Measurements from ENCODE around the gene URM1.

URM1 gene

GRCh38 chr9:128371630-128372117 lies 500 bp downstream of the URM1 start:
- peaks cover 49% of the 10 kb centered on the region for H3K79me2 ChIP-seq (ENCODE audit: insufficient read depth, low read length)

GRCh38 chr9:128372188-128372641 lies 1.0 kb downstream of the URM1 start:
- Histone ChIP-seq H3K9me3 (ENCODE audit: insufficient read depth, low read depth, low read length) (no peaks in the 10 kb centered on the region), H4K20me1 (ENCODE audit: insufficient read depth, low read length, poor library complexity, severe bottlenecking) (no peaks in the 10 kb centered on the region), H3K27me3 (ENCODE audit: insufficient read depth, low read length, poor library complexity, severe bottlenecking) (no peaks in the 10 kb centered on the region), H3K9ac (ENCODE audit: low read depth, low read length, poor library complexity, severe bottlenecking) (peak overlapping the region; percentile 81), H3K36me3 (ENCODE audit: insufficient read depth, low read length) (no peaks in the 10 kb centered on the region), H3K9me2 (replicated peaks; ENCODE audit: low read depth, low read length) (no peaks in the 10 kb centered on the region), H3F3A (ENCODE audit: low read depth) (no peaks in the 10 kb centered on the region), H2AFZ (ENCODE audit: low read length) (no peak overlapping the region), H3K4me1 (ENCODE audit: insufficient read depth, low read length, poor library complexity, severe bottlenecking) (peaks cover 14% of the 10 kb centered on the region), H3K4me3 (ENCODE audit: low read length, poor library complexity, severe bottlenecking) (peak overlapping the region; percentile 90), H3K79me2 (ENCODE audit: insufficient read depth, low read length) (peaks cover 53% of the 10 kb centered on the region), H3K4me2 (ENCODE audit: low read depth, low read length, poor library complexity, severe bottlenecking) (peak overlapping the region; percentile 78)
- no peak for TF ChIP-seq CTCF (conservative IDR thresholded peaks at IDR 0.05; ENCODE audit: low read length)
- TF ChIP-seq EZH2phosphoT487 (IDR thresholded peaks at IDR 0.05; ENCODE audit: borderline replicate concordance), result no peak

More at GRCh38 chr9:128371630-128372117, 500 bp downstream of the URM1 start:
- Histone ChIP-seq H3K4me3 (ENCODE audit: low read length, poor library complexity, severe bottlenecking) (peak overlapping the region; percentile 90), H4K20me1 (ENCODE audit: insufficient read depth, low read length, poor library complexity, severe bottlenecking) (no peaks in the 10 kb centered on the region), H3K9ac (ENCODE audit: low read depth, low read length, poor library complexity, severe bottlenecking) (peak overlapping the region; percentile 81), H3F3A (ENCODE audit: low read depth) (no peaks in the 10 kb centered on the region), H3K4me2 (ENCODE audit: low read depth, low read length, poor library complexity, severe bottlenecking) (peak overlapping the region; percentile 78), H3K4me1 (ENCODE audit: insufficient read depth, low read length, poor library complexity, severe bottlenecking) (peaks cover 14% of the 10 kb centered on the region), H2AFZ (ENCODE audit: low read length) (peak overlapping the region; percentile 84), H3K9me3 (ENCODE audit: insufficient read depth, low read depth, low read length) (no peaks in the 10 kb centered on the region), H3K36me3 (ENCODE audit: insufficient read depth, low read length) (no peaks in the 10 kb centered on the region), H3K27me3 (ENCODE audit: insufficient read depth, low read length, poor library complexity, severe bottlenecking) (no peaks in the 10 kb centered on the region), H3K9me2 (replicated peaks; ENCODE audit: low read depth, low read length) (no peaks in the 10 kb centered on the region)
- TF ChIP-seq CTCF (conservative IDR thresholded peaks at IDR 0.05; ENCODE audit: low read length) (no peak), EZH2phosphoT487 (IDR thresholded peaks at IDR 0.05; ENCODE audit: borderline replicate concordance) (no peak)

GRCh38 chr9:128372784-128373183 lies 1.6 kb downstream of the URM1 start:
- peaks cover 53% of the 10 kb centered on the region for H3K79me2 ChIP-seq (ENCODE audit: insufficient read depth, low read length)
- H3K36me3 ChIP-seq (ENCODE audit: insufficient read depth, low read length), result no peaks in the 10 kb centered on the region
- TF ChIP-seq CTCF (conservative IDR thresholded peaks at IDR 0.05; ENCODE audit: low read length) (no peak), EZH2phosphoT487 (IDR thresholded peaks at IDR 0.05; ENCODE audit: borderline replicate concordance) (no peak)
- H3K27me3 ChIP-seq (ENCODE audit: insufficient read depth, low read length, poor library complexity, severe bottlenecking), result no peaks in the 10 kb centered on the region
- no peaks in the 10 kb centered on the region for H3K9me3 ChIP-seq (ENCODE audit: insufficient read depth, low read depth, low read length)
- H3K9me2 ChIP-seq (replicated peaks; ENCODE audit: low read depth, low read length), result no peaks in the 10 kb centered on the region
- H3K4me3 ChIP-seq (ENCODE audit: low read length, poor library complexity, severe bottlenecking), result peak overlapping the region; percentile 90
- H3K4me2 ChIP-seq (ENCODE audit: low read depth, low read length, poor library complexity, severe bottlenecking), result peak overlapping the region; percentile 78
- H2AFZ ChIP-seq (ENCODE audit: low read length), result no peak overlapping the region
- H3F3A ChIP-seq (ENCODE audit: low read depth), result no peaks in the 10 kb centered on the region
- H3K4me1 ChIP-seq (ENCODE audit: insufficient read depth, low read length, poor library complexity, severe bottlenecking), result peaks cover 14% of the 10 kb centered on the region
- no peaks in the 10 kb centered on the region for H4K20me1 ChIP-seq (ENCODE audit: insufficient read depth, low read length, poor library complexity, severe bottlenecking)
- peak overlapping the region; percentile 81 for H3K9ac ChIP-seq (ENCODE audit: low read depth, low read length, poor library complexity, severe bottlenecking)

All from Loucy (cell line).